ENCODE measurements around the gene UAP1.

Gene UAP1

GRCh38 chr1:162621256-162621655 is 59.7 kb downstream of the UAP1 start:
- DNase-seq: no peak

GRCh38 chr1:162625679-162626078 is 64.2 kb downstream of the UAP1 start:
- DNase-seq: no peak

- no peak for DNase-seq
Observed at GRCh38 chr1:162626094-162626493, 64.6 kb downstream of the UAP1 start.

GRCh38 chr1:162626761-162627160 is 65.2 kb downstream of the UAP1 start:
- DNase-seq: no peak

- DNase-seq: peak; percentile 34
Observed at GRCh38 chr1:162627662-162628296, 66.3 kb downstream of the UAP1 start.

GRCh38 chr1:162629077-162629627 is 67.6 kb downstream of the UAP1 start:
- no peak for DNase-seq

DNA sequence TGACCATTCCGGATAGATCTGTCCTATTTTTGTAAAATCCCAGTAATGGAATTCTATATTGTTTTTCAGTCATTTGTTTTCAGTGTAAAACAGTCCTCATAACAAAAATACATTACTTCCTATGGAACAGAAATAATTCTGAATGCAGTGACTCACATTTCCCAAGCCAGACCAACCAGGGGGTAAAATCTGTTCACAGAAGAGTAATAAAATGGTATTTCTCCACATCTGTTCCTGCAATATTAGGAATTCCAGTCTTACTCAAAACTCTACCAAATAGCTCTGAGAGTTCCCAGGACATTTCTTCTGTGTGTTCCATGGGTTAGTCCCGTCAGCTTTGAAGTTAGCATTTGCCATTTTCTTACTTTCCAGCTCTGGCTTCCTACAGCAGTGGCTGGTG is 68.1 kb downstream of the UAP1 start:
- DNase-seq: no peak

- DNase-seq: no peak
Observed at GRCh38 chr1:162631546-162632191, 70.1 kb downstream of the UAP1 start.

- no peak for DNase-seq
Observed at GRCh38 chr1:162632217-162632666, 70.7 kb downstream of the UAP1 start, which contains the start of gene DDR2. Gene DDR2 (plus strand): TSS chr1:162632464. CDS start chr1:162719064, 86,600 bp downstream.

- DNase-seq: no peak
Observed at GRCh38 chr1:162632698-162633080, 71.2 kb downstream of the UAP1 start.

DNA sequence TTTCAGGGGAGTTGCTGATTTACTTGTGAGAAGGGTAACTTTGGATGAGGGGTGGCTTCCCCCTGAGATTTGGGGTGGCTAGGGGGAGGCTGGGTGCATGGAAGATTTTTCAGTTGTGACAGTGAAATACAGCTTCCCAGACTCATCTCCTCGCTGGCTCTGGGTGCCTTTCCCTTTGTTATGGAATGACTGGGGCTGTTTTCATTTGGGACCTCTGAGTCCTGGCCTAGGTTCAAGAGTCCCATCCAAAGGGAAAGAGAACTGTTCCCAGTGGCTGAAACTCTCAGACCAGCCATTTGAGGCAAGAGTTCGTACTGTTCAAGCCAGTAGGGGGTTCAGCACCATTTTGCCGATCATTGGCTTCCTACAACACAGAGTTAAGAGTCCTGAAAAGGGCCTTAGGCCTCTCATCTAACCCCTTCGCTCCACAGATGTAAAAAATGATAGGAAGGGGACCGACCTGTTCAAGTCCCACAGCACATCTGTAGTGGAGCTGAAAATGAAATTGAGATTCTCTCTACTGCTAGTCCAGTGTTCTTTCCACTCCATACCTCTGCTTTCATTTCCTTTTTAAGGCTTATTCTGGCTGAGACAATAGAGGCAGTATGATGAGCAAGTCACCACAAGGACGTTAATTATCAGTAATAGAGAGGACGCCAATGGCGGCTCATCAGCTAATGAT is 71.7 kb downstream of the UAP1 start:
- no peak for DNase-seq

- DNase-seq: no peak
Observed at GRCh38 chr1:162635418-162635817, 73.9 kb downstream of the UAP1 start.

DNA sequence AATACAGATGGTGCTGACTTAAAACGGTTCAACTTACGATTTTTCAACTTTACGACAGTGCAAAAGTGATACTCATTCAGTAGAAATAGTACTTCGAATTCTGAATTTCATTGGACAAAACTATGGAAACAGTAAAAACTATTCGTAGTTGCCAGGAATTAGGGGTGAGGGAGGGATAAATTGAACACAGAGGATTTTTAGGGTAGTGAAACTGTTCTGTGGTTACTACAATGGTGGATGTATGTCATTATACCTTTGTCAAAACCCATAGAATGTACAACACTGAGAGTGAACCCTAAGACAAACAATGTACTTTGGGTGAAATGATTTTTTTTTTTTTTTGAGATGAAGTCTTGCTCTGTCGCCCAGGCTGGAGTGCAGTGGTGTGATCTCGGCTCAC is 78.2 kb downstream of the UAP1 start:
- no peak for DNase-seq

GRCh38 chr1:162641114-162641513 is 79.6 kb downstream of the UAP1 start:
- no peak for DNase-seq

DNA sequence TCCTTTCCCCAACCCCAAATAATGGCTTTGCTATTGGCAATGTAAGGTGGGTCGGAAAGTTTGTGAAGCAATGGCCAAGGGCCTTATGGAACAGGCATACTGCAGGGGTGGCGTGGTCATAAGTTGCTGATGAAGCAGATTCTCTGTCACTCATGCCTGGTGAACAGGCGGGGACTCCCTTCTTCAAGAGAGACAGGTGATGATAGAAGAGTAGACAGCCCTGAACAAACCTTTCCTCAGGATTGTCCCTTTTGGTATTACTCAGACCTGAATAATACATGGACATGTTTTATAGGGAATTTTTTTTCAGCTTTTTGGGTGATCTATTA is 83.4 kb downstream of the UAP1 start:
- DNase-seq: no peak

DNA sequence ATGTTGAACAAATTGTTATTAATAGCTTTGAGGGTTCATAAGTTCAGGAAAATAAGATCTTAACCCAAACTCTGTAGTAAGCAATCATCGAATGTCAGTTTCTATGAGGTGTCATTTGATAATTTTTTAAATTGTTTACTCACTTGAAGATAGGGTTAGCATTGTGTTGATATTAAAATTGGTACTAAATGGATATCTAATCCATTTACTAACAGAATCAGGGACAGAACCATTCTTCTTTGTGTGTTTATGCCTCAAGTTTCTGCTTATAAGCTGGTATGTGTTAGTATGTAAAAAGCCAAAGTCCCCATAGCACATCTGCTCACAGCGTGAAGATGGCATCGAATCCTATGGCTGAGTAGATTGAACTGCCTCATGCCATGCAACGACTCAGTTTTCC is 84.1 kb downstream of the UAP1 start:
- DNase-seq: no peak

DNA sequence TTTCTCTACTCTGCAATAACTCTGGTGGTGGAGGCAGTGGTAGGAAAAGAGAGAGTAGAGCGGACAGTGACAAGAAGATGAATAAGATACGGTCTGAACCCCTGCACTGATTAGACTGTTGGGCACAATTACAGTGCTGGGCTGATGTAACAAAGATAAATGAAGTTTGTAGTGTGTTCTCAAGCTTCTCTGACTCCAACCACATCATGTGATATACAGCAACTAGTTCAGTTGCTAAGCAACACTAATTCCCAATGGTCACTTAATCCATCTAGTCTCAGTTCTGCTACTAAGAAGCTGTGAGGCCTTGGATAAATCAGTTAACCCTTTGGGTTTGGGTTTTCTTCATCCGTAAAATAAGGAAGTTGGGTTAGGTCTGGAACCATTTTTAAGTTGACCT is 88.1 kb downstream of the UAP1 start:
- no peak for DNase-seq

Data from DMS153 (cell line).